Stimulated activated CD4-positive, alpha-beta T cell treated with anti-CD3 and anti-CD28 coated beads, Interleukin-15, amount 100 ng/mL, for 24 hours (primary cell): Measurements from ENCODE around the gene TNFAIP6.

ENCODE experiments used
- DNase-seq: peaks from one replicate; pipeline ENCODE4 v3.0.0-alpha.2; 2020

The TNFAIP6 gene

DNA sequence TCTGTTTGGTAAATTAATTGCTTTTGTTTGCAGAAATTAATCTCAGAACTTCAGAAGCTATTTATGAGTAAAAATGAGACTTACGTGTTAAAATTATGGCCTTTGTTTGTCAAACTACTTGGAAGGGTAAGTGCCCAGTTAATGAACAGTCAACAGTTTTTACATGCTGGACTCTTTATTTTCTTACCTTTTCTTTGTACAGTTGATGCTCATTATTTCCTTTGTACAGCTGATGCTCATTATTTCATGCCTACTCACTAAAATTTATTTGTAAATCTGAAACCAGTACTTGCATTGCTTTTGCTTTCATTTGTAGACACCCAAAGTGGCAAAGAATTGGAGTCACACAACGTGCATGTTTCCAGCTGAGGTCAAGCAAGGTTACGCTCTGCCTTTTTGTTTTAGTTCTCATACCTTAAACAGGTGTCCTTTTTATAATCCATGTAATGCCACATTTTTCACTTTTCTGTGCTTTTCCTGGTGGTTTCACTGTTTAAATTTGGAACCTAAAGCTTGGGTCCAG lies 65.6 kb downstream of the TNFAIP6 start:
- DNase-seq = no peak

DNA sequence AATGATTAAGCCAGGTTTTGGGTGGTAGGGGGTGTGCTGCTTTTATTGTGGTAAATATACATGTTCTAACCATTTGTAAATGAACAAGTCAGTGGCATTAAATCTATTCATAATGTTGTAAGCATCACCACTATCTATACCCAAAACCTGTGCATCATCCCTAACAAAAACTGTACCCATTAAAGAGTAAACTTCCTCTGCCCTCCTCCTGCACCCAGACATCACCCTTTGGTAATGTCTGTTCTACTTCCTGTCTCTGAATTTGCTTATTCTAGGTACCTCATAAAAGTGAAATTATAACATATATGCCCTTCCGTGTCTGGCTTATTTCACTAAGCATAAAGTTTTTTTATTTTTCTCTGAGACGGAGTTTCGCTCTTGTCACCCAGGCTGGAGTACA lies 66.4 kb downstream of the TNFAIP6 start:
- no peak for DNase-seq
